ENCODE data around the gene EHMT1.

EHMT1 gene

DNA sequence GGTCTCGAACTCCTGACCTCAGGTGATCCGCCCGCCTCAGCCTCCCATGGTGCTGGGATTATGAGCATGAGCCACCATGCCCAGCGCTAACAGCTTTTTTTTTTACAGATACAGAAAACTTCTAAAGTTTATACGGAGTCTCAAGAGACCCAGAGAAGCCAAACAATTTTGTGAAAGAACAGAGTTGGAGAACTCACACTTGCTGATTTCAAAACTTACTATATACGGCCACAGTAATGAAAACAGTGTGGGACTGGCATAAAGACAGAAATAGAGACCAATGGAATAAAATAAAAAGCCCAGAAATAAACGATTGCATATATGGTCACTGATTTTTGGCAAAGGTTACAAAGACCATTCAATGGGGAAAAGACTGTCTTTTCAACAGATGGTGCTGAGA, 173.1 kb downstream of the EHMT1 start:
- FAIRE-seq (no peak), DNase-seq (ENCODE audit: insufficient read length) (no peak)
- TF ChIP-seq POLR2A (IDR thresholded peaks at IDR 0.05; ENCODE audit: low read depth, low read length) (no peak), TAF1 (IDR thresholded peaks at IDR 0.05; ENCODE audit: borderline replicate concordance, low read depth, low read length) (no peak), POLR2AphosphoS5 (IDR thresholded peaks at IDR 0.05; ENCODE audit: low read depth, low read length) (no peak)

DNA sequence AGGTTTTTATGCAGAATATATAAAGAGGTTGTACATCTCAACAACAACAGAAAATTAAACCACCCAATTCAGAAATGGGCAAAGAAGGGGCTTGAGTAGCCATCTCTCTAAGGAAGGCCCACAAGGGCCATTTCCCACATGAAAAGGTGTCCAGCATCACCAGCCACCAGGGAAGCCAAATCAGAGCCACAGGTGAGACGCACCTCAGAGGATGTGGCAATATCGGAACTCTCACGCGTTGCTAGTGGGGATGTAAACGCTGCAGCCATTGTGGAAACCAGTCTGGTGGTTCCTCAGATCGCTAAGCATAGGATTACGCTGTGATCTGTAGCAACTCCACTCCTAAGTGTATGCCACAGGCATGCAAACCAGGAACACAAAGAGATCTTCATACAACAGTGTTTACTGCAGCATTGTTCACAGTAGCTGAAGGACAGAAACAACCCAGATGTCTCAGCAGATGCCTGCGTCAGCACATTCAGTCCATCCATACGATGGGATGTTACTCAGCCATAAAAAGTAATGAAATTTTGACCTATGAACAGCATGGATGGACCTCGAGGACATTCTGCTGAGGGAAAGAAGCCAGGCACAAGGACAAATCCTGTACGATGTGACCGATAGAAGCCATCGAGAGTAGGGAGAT, 174.5 kb downstream of the EHMT1 start:
- no peak for FAIRE-seq
- DNase-seq (ENCODE audit: insufficient read length) = no peak
- TF ChIP-seq POLR2AphosphoS5 (IDR thresholded peaks at IDR 0.05; ENCODE audit: low read depth, low read length) (no peak), POLR2A (IDR thresholded peaks at IDR 0.05; ENCODE audit: low read depth, low read length) (no peak), TAF1 (IDR thresholded peaks at IDR 0.05; ENCODE audit: borderline replicate concordance, low read depth, low read length) (no peak)

DNA sequence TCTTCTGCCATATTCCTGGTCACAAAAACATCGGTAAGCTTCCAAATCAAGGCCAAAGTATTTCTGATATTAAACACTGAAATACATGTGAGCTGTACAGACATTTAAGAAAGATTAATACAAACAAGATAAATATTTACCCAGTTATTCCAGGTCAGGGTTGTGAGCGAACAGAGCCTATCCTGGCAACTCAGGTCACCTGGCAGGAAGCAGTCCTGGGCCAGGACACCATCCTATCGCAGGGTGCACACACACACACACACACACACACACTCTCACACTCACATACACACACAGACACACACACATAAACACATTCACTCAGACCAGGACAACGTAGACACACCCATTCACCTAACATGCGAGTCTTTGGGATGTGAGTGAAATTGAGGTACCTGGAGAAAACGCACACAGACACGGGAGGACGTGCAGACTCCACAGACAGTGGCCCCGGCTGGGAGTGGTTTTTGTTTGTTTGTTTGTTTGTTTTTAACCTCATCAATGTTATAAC, 176.4 kb downstream of the EHMT1 start:
- no peak for FAIRE-seq
- DNase-seq (ENCODE audit: insufficient read length) = no peak
- no peak for TF ChIP-seq POLR2AphosphoS5 (IDR thresholded peaks at IDR 0.05; ENCODE audit: low read depth, low read length)
- no peak for TF ChIP-seq POLR2A (IDR thresholded peaks at IDR 0.05; ENCODE audit: low read depth, low read length)
- no peak for TF ChIP-seq TAF1 (IDR thresholded peaks at IDR 0.05; ENCODE audit: borderline replicate concordance, low read depth, low read length)

- FAIRE-seq (no peak), DNase-seq (ENCODE audit: insufficient read length) (no peak)
- TF ChIP-seq TAF1 (IDR thresholded peaks at IDR 0.05; ENCODE audit: borderline replicate concordance, low read depth, low read length) (no peak), POLR2AphosphoS5 (IDR thresholded peaks at IDR 0.05; ENCODE audit: low read depth, low read length) (no peak), POLR2A (IDR thresholded peaks at IDR 0.05; ENCODE audit: low read depth, low read length) (no peak)
Observed at GRCh38 chr9:137797206-137798120, 178.7 kb downstream of the EHMT1 start.

DNA sequence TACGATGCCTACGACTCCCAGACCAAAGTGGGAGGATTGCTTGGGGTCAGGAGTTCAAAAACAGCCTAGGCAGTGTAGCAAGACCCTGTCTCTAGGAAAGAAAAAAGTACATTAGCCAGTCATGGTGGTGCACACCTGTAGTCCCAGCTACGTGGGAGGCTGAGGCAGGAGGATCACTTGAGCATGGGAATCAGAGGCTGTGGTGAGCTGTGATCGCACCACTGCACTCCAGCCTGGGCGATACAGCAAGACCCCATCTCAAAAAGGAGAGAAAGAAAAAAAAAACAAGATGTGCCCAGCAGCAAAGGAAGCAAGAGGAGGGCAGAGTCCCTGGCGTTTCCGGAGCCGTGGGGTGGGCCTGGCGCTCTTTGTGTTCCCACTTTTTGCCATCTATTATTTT, 179.3 kb downstream of the EHMT1 start:
- DNase-seq (ENCODE audit: insufficient read length) = no peak
- TF ChIP-seq POLR2A (IDR thresholded peaks at IDR 0.05; ENCODE audit: low read depth, low read length) (no peak), TAF1 (IDR thresholded peaks at IDR 0.05; ENCODE audit: borderline replicate concordance, low read depth, low read length) (no peak), POLR2AphosphoS5 (IDR thresholded peaks at IDR 0.05; ENCODE audit: low read depth, low read length) (no peak)
- FAIRE-seq = no peak

DNA sequence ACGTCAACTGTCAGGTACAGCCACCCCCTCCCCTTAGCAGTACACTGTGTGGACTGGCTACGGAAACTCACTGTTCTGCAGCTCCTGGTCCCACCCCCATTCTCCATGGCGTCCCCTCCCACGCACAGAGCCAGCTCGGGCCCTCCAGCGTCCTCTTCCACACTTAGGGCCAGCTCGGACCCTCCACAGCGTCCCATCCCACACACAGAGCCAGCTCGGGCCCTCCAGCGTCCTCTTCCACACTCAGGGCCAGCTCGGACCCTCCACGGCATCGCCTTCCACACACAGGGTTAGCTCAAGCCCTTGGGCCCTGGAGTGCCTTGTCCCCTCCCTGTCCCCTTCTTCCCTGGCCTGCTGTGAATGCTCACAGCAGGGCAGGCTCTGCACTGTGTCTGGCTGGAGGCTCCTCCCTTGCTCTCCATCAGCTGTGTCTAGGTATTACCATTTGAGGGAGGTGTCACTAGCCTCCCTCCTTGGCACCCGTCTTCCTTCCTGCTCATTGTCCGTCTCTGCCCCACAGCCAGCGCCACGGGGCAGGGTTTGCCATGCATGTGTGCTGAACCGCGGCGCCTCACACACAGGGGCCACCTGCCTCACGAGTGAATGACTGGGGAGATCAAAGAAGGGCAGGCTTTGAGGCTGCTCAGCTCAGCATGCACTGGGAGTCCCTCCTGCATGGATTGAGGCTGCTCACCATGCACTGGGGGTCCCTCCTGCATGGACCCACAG, 180.3 kb downstream of the EHMT1 start:
- DNase-seq (ENCODE audit: insufficient read length) (no peak), FAIRE-seq (no peak)
- TF ChIP-seq POLR2A (IDR thresholded peaks at IDR 0.05; ENCODE audit: low read depth, low read length) (no peak), TAF1 (IDR thresholded peaks at IDR 0.05; ENCODE audit: borderline replicate concordance, low read depth, low read length) (no peak), POLR2AphosphoS5 (IDR thresholded peaks at IDR 0.05; ENCODE audit: low read depth, low read length) (no peak)

- TF ChIP-seq TAF1 (IDR thresholded peaks at IDR 0.05; ENCODE audit: borderline replicate concordance, low read depth, low read length) (no peak), POLR2AphosphoS5 (IDR thresholded peaks at IDR 0.05; ENCODE audit: low read depth, low read length) (no peak), POLR2A (IDR thresholded peaks at IDR 0.05; ENCODE audit: low read depth, low read length) (no peak)
Observed at GRCh38 chr9:137799630-137799983, 180.8 kb downstream of the EHMT1 start.

DNA sequence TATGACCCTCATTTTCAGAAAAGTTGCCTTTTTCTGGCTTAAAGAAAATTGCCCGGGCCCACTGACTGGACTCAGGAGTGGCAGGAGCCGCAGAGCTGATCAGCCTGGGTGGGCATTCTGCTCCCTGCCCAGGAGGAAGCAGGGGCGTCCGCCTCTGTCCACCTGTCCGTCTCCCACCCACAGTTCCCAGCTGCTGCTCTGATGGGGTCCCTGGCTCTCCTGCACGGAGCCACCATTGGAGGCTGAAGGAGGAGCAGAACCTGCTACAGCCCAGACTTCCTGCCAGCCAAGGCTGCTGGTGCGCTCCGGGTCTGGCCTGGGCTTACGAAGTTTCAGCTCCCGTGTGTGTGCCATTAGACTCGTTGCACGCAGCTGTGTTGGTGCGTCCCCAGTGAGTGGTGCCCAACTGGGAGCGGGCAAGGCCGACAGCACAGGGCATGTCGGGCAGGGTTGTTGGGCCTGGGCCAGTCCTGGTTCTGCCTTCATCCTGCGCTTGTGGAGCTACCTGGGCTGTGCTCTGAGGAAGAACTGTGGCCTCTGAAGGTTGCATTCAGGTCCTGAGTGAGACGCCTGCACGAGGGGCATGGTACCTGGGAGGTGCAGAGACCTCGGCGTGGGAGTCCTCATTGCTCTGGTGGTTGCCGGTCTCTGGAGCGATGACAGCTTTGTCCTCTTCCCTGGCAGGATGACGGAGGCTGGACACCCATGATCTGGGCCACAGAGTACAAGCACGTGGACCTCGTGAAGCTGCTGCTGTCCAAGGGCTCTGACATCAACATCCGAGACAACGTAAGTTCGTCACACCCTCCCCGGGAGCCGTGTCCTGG, 181.6 kb downstream of the EHMT1 start:
- DNase-seq (ENCODE audit: insufficient read length) = no peak
- no peak for TF ChIP-seq POLR2A (IDR thresholded peaks at IDR 0.05; ENCODE audit: low read depth, low read length)
- no peak for TF ChIP-seq TAF1 (IDR thresholded peaks at IDR 0.05; ENCODE audit: borderline replicate concordance, low read depth, low read length)
- no peak for TF ChIP-seq POLR2AphosphoS5 (IDR thresholded peaks at IDR 0.05; ENCODE audit: low read depth, low read length)
- no peak for FAIRE-seq

More at GRCh38 chr9:137799630-137799983, 180.8 kb downstream of the EHMT1 start:
- no peak for FAIRE-seq
- no peak for DNase-seq (ENCODE audit: insufficient read length)

- no peak for FAIRE-seq
- TF ChIP-seq POLR2AphosphoS5 (IDR thresholded peaks at IDR 0.05; ENCODE audit: low read depth, low read length) = no peak
- no peak for TF ChIP-seq POLR2A (IDR thresholded peaks at IDR 0.05; ENCODE audit: low read depth, low read length)
- TF ChIP-seq TAF1 (IDR thresholded peaks at IDR 0.05; ENCODE audit: borderline replicate concordance, low read depth, low read length) = no peak
Observed at GRCh38 chr9:137801023-137801319, 182.2 kb downstream of the EHMT1 start.

GRCh38 chr9:137802021-137802420, 183.2 kb downstream of the EHMT1 start:
- no peak for FAIRE-seq
- no peak for DNase-seq (ENCODE audit: insufficient read length)
- TF ChIP-seq POLR2A (IDR thresholded peaks at IDR 0.05; ENCODE audit: low read depth, low read length) (no peak), TAF1 (IDR thresholded peaks at IDR 0.05; ENCODE audit: borderline replicate concordance, low read depth, low read length) (no peak), POLR2AphosphoS5 (IDR thresholded peaks at IDR 0.05; ENCODE audit: low read depth, low read length) (no peak)

More at GRCh38 chr9:137801023-137801319, 182.2 kb downstream of the EHMT1 start:
- no peak for DNase-seq (ENCODE audit: insufficient read length)
